ENCODE data around the gene KCNF1. TPM values are rescaled to one million over a fixed set of nuclear protein-coding genes. Genes with fewer than 3 reads are reported as not detected.

KCNF1 gene
- total RNA-seq, 1 experiment from 2014 or later = 0.52 TPM

GRCh38 chr2:10918661-10919409 lies 7.1 kb downstream of the KCNF1 start:
- Histone ChIP-seq H3K4me1 (ENCODE audit: control insufficient read depth in 1 of 2, insufficient read depth in 2 of 2, low read length in 2 of 2) (peaks cover 3 to 8% of the 10 kb centered on the region in 2 experiments; a peak in 3 of 4 replicates), H3K9ac (ENCODE audit: low read length) (no peak overlapping the region), H3K27me3 (ENCODE audit: insufficient read depth, low read length) (no peaks in the 10 kb centered on the region), H3K79me2 (ENCODE audit: insufficient read depth, low read length) (no peaks in the 10 kb centered on the region), H3K4me2 (ENCODE audit: low read length) (no peak overlapping the region), H3K9me2 (ENCODE audit: insufficient read depth) (no peaks in the 10 kb centered on the region), H3K27ac (ENCODE audit: low read depth, low read length) (no peak overlapping the region), H3K4me3 (replicated peaks in 1 of 2; ENCODE audit: low read depth in 1 of 2, low read length in 2 of 2) (no peak overlapping the region), H3K36me3 (ENCODE audit: control insufficient read depth in 1 of 2, insufficient read depth in 2 of 2, low read length in 2 of 2) (no peaks in the 10 kb centered on the region), H3K9me3 (ENCODE audit: control insufficient read depth in 1 of 2, insufficient read depth in 1 of 2, low read depth in 1 of 2, low read length in 2 of 2) (no peaks in the 10 kb centered on the region), H2AFZ (ENCODE audit: low read depth, low read length, poor library complexity, severe bottlenecking) (no peak overlapping the region), H4K20me1 (ENCODE audit: insufficient read depth) (no peaks in the 10 kb centered on the region)
- ChIA-PET CTCF (no interaction called here), POLR2A (no interaction called here), RAD21 (ENCODE audit: low non-redundant PET in 1 of 2, low total read pairs in 2 of 2, uncharacterized antibody in 2 of 2, unreplicated experiment in 2 of 2) (no interaction called here)
- no peak for ATAC-seq
- intact Hi-C loops (cut with micrococcal nuclease) = no loop called here
- DNase-seq (ENCODE audit: low read depth, low spot score) = no peak
- BruUV-seq (replicated peaks) = no TSS peak
- TF ChIP-seq POLR2AphosphoS5 (IDR thresholded peaks at IDR 0.05; ENCODE audit: low read depth, low read length) = no peak
- no peak for TF ChIP-seq REST (IDR thresholded peaks at IDR 0.05; ENCODE audit: low read depth)
- TF ChIP-seq EGR1 (IDR thresholded peaks at IDR 0.05; ENCODE audit: low read depth) = no peak
- no peak for TF ChIP-seq SP1 (IDR thresholded peaks at IDR 0.05; ENCODE audit: low read depth)
- no peak for TF ChIP-seq FOSL1 (IDR thresholded peaks at IDR 0.05; ENCODE audit: low read depth)
- TF ChIP-seq JUND (IDR thresholded peaks at IDR 0.05) = no peak
- no peak for TF ChIP-seq MAX (IDR thresholded peaks at IDR 0.05)
- no peak for TF ChIP-seq YY1 (IDR thresholded peaks at IDR 0.05; ENCODE audit: extremely low read depth, insufficient replicate concordance, low read depth, low read length)
- no peak for TF ChIP-seq ATF3 (IDR thresholded peaks at IDR 0.05)
- TF ChIP-seq SRF (IDR thresholded peaks at IDR 0.05; ENCODE audit: low read depth) = no peak
- no peak for TF ChIP-seq POLR2A (IDR thresholded peaks at IDR 0.05; ENCODE audit: borderline replicate concordance, extremely low read depth, insufficient read depth, insufficient read length)
- TF ChIP-seq CEBPB (IDR thresholded peaks at IDR 0.05; ENCODE audit: low read depth) = no peak
- TF ChIP-seq ZFX (IDR thresholded peaks at IDR 0.05) = no peak
- no peak for TF ChIP-seq TCF7L2 (IDR thresholded peaks at IDR 0.05; ENCODE audit: borderline replicate concordance, extremely low read depth, insufficient read depth, insufficient read length)
- no peak for TF ChIP-seq SIN3A (IDR thresholded peaks at IDR 0.05; ENCODE audit: low read depth)
- TF ChIP-seq ZNF274 (IDR thresholded peaks at IDR 0.05; ENCODE audit: low read depth, low read length) = no peak
- TF ChIP-seq EZH2phosphoT487 (IDR thresholded peaks at IDR 0.05; ENCODE audit: borderline replicate concordance) = no peak
- no peak for TF ChIP-seq CTCF (IDR thresholded peaks at IDR 0.05 in 2 of 3, conservative IDR thresholded peaks at IDR 0.05 in 1 of 3; ENCODE audit: borderline replicate concordance in 1 of 3, insufficient read depth in 1 of 3, low read depth in 2 of 3, low read length in 2 of 3)

Measured in HCT116 (cell line).